Fibroblast of lung (primary cell): ENCODE results near the gene SFR1. TPM values are rescaled to one million over a fixed set of nuclear protein-coding genes. Genes with fewer than 3 reads are reported as not detected.

Experiments
- DNase-seq, 2 donors: peaks; one replicate each; pipeline versions ENCODE4 v3.0.0 to v3.0.0-alpha.2; 2010; ENCODE audit warnings: low read depth in 2 of 2
- H2AFZ ChIP-seq: 2 replicates; pipeline ENCODE4 v1.5.1; 2012; ENCODE audit warnings: low read length, control low read depth, inconsistent platforms
- H3K27ac ChIP-seq: 2 replicates; pipeline ENCODE4 v1.5.1; 2011; ENCODE audit warnings: low read length, control low read depth; ENCODE audit not compliant: insufficient read depth
- H3K27me3 ChIP-seq: 2 replicates; pipeline ENCODE4 v1.5.1; 2011; ENCODE audit warnings: mild to moderate bottlenecking, low read length; ENCODE audit not compliant: control insufficient read depth, insufficient read depth
- H3K36me3 ChIP-seq: 2 replicates; pipeline ENCODE4 v1.5.1; 2011; ENCODE audit warnings: low read length; ENCODE audit not compliant: control insufficient read depth, insufficient read depth
- H3K4me1 ChIP-seq: 2 replicates; pipeline ENCODE4 v1.5.1; 2011; ENCODE audit warnings: low read length; ENCODE audit not compliant: control insufficient read depth, insufficient read depth; ENCODE audit errors: extremely low read depth
- H3K4me2 ChIP-seq: 2 replicates; pipeline ENCODE4 v1.5.1; 2011; ENCODE audit warnings: low read length, control low read depth; ENCODE audit not compliant: insufficient read depth; ENCODE audit errors: extremely low read depth
- H3K4me3 ChIP-seq, 4 experiments: fragments of 200-600 bp in 1 of 4; sonication (generic) in 1 of 4; replicated peaks in 1 of 4; 2 replicates each; pipeline ENCODE4 v1.5.1; 2011 to 2016; ENCODE audit warnings: low read length in 4 of 4, low read depth in 3 of 4, mild to moderate bottlenecking in 3 of 4, control low read depth in 2 of 4, inconsistent platforms in 1 of 4, mixed read lengths in 1 of 4; ENCODE audit not compliant: insufficient read depth in 1 of 4; ENCODE audit errors: control extremely low read depth in 1 of 4
- H3K79me2 ChIP-seq: 2 replicates; pipeline ENCODE4 v1.5.1; 2012; ENCODE audit warnings: mild to moderate bottlenecking, low read length, inconsistent platforms; ENCODE audit not compliant: control insufficient read depth, insufficient read depth
- H3K9ac ChIP-seq: 2 replicates; pipeline ENCODE4 v1.5.1; 2011; ENCODE audit warnings: mild to moderate bottlenecking, low read length, control low read depth; ENCODE audit not compliant: insufficient read depth
- H3K9me3 ChIP-seq: 2 replicates; pipeline ENCODE4 v1.5.1; 2012; ENCODE audit warnings: low read depth, low read length; ENCODE audit not compliant: control insufficient read depth, insufficient read depth
- H4K20me1 ChIP-seq: 2 replicates; pipeline ENCODE4 v1.5.1; 2011; ENCODE audit warnings: low read length; ENCODE audit not compliant: control insufficient read depth, insufficient read depth; ENCODE audit errors: extremely low read depth
- CTCF ChIP-seq, 2 donors: IDR thresholded peaks in 1 of 2; conservative IDR thresholded peaks in 1 of 2; 1 replicate in 1 of 2; 2 replicates in 1 of 2; pipeline ENCODE4 v1.5.1; 2011 to 2012; ENCODE audit warnings: low read length in 2 of 2, control low read depth in 1 of 2, inconsistent platforms in 1 of 2, low read depth in 1 of 2, mild to moderate bottlenecking in 1 of 2
- EZH2 ChIP-seq: IDR thresholded peaks from 2 replicates; pipeline ENCODE4 v1.5.1; 2012; ENCODE audit warnings: low read length, control low read depth, mild to moderate bottlenecking; ENCODE audit errors: missing control alignments
- polyA plus RNA-seq, 2 donors: library from polyadenylated mRNA; depleted of rRNA in 1 of 2; stranded (reverse) in 1 of 2; unstranded in 1 of 2; fragments of >200 nt; gene quantifications; 2 replicates each; pipeline ENCODE4 v1.2.1, GENCODE V29; 2011 to 2012; ENCODE audit warnings: missing spikeins in 1 of 2
- total RNA-seq: library from RNA; depleted of rRNA; stranded (reverse); fragments of >200 nt; gene quantifications from 2 replicates; pipeline ENCODE4 v1.2.1, GENCODE V29; 2014

SFR1 gene
- total and polyA plus RNA-seq, 2 donors (not counting 1 experiment from before 2014, with no cell fraction given) = 5.2 to 5.4 TPM

DNA sequence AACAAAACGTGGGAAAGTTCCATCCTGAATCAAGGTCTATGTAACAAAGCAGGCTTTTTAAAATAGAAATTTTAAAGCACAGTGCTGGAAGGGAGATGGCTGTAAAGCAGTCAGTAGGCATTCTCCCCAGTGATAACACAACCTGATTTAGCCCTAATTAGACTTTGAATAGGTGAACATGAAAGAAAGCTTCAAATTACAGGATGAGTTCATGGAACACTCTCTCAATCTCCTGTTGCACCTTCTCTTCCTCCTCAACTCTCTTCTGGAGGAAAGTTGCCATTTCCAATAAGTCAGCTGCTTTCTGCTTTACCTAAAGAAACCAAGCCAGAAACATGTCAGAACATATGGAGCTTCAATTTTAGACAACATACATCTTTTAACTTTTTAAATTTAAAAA is 20.1 kb downstream of the SFR1 start:
- Histone ChIP-seq H3K27ac (no peak overlapping the region), H3K4me1 (no peaks in the 10 kb centered on the region), H3K79me2 (no peaks in the 10 kb centered on the region), H3K4me2 (no peak overlapping the region), H3K9me3 (no peaks in the 10 kb centered on the region), H3K4me3 (no peak overlapping the region), H3K36me3 (no peaks in the 10 kb centered on the region), H3K9ac (no peak overlapping the region), H3K27me3 (peaks cover 5% of the 10 kb centered on the region), H2AFZ (no peak overlapping the region), H4K20me1 (no peaks in the 10 kb centered on the region)
- TF ChIP-seq EZH2 (no peak), CTCF (conservative IDR thresholded peaks at IDR 0.05 in 1 of 2, IDR thresholded peaks at IDR 0.05 in 1 of 2; ENCODE audit: low read depth in 1 of 2, low read length in 2 of 2) (no peak)
- no peak for DNase-seq

DNA sequence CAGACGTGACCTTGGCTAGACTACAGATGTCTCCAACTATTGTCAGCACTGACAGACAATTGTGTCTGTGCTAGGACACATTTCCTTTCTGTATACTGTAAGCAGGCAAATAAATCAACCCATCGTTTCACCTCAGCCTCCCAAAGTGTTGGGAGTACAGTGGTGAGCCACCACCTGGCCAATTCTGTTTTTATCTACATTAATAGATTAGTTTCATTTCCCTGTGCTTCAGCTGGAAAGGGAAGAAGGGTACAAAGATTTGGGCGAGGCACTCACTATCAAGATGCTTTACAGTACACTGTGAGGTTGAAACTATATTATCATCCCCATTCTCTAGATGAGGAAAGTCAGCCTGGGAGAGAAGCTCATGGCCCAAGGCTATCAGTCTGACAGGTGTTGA is 21.9 kb downstream of the SFR1 start:
- Histone ChIP-seq H3K36me3 (no peaks in the 10 kb centered on the region), H3K9me3 (no peaks in the 10 kb centered on the region), H3K4me3 (no peak overlapping the region), H4K20me1 (no peaks in the 10 kb centered on the region), H3K79me2 (no peaks in the 10 kb centered on the region), H3K4me2 (no peak overlapping the region), H3K4me1 (no peaks in the 10 kb centered on the region), H3K9ac (no peak overlapping the region), H2AFZ (no peak overlapping the region), H3K27ac (no peak overlapping the region), H3K27me3 (peaks cover 9% of the 10 kb centered on the region)
- no peak for TF ChIP-seq CTCF (conservative IDR thresholded peaks at IDR 0.05 in 1 of 2, IDR thresholded peaks at IDR 0.05 in 1 of 2; ENCODE audit: low read depth in 1 of 2, low read length in 2 of 2)
- no peak for DNase-seq

- no peak for DNase-seq
- Histone ChIP-seq H3K36me3 (no peaks in the 10 kb centered on the region), H3K27me3 (peaks cover 9% of the 10 kb centered on the region), H2AFZ (no peak overlapping the region), H4K20me1 (no peaks in the 10 kb centered on the region), H3K79me2 (no peaks in the 10 kb centered on the region), H3K4me3 (no peak overlapping the region), H3K9me3 (no peaks in the 10 kb centered on the region), H3K4me1 (no peaks in the 10 kb centered on the region), H3K9ac (no peak overlapping the region), H3K4me2 (no peak overlapping the region), H3K27ac (no peak overlapping the region)
- no peak for TF ChIP-seq CTCF (conservative IDR thresholded peaks at IDR 0.05 in 1 of 2, IDR thresholded peaks at IDR 0.05 in 1 of 2; ENCODE audit: low read depth in 1 of 2, low read length in 2 of 2)
- no peak for TF ChIP-seq EZH2
Measured at GRCh38 chr10:104144931-104145330, 23.0 kb downstream of the SFR1 start.
